Duodenal mucosa (tissue), 2 donors: ENCODE data around the gene PPL.

Experiments
- H3K27ac ChIP-seq: one replicate; pipeline ENCODE4 v1.7.0; 2013; ENCODE audit warnings: low read depth, low read length
- H3K27me3 ChIP-seq, 2 donors: one replicate each; pipeline ENCODE4 v1.7.0; 2013; ENCODE audit warnings: low read length in 2 of 2, control low read depth in 1 of 2; ENCODE audit not compliant: insufficient read depth in 2 of 2, control insufficient read depth in 1 of 2
- H3K36me3 ChIP-seq, 2 donors: one replicate each; pipeline ENCODE4 v1.7.0; 2013; ENCODE audit warnings: low read length in 2 of 2, control low read depth in 1 of 2; ENCODE audit not compliant: insufficient read depth in 2 of 2, control insufficient read depth in 1 of 2
- H3K4me1 ChIP-seq, 2 donors: one replicate each; pipeline ENCODE4 v1.7.0; 2013; ENCODE audit warnings: low read length in 2 of 2, control low read depth in 1 of 2; ENCODE audit not compliant: insufficient read depth in 2 of 2, control insufficient read depth in 1 of 2
- H3K4me3 ChIP-seq, 2 donors: one replicate each; pipeline ENCODE4 v1.7.0; 2013; ENCODE audit warnings: low read length in 2 of 2, low read depth in 1 of 2
- H3K9ac ChIP-seq, 2 donors: one replicate each; pipeline ENCODE4 v1.7.0; 2013; ENCODE audit warnings: low read length in 2 of 2, low read depth in 1 of 2
- H3K9me3 ChIP-seq, 2 donors: one replicate each; pipeline ENCODE4 v1.7.0; 2013; ENCODE audit warnings: low read length in 2 of 2, control low read depth in 1 of 2; ENCODE audit not compliant: control insufficient read depth in 1 of 2

The PPL gene

DNA sequence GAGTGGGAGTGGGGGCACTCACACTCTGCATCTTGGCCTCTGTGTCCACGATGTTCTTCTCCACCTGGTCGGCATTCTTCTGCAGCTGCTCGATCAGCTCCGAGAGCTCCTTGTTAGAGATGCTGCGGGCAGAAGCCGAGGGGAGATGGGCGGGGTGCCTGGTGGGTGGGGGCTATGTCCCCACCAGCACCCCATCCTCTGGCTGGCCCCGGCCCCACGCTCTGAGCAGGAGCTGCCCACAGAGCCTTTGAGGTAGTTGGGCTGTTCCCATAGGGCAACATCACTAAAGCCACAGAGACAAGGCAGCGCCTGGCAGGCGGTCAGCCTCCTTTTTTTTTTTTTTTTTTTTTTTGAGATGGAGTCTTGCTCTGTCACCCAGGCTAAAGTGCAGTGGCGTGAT is 26.1 kb downstream of the PPL start:
- Histone ChIP-seq H3K27me3 (no peaks in the 10 kb centered on the region), H3K4me3 (no peak overlapping the region), H3K9ac (no peak overlapping the region), H3K4me1 (peaks cover 4 to 7% of the 10 kb centered on the region in 2 donors), H3K27ac (no peak overlapping the region), H3K36me3 (no peaks in the 10 kb centered on the region), H3K9me3 (no peaks in the 10 kb centered on the region)

DNA sequence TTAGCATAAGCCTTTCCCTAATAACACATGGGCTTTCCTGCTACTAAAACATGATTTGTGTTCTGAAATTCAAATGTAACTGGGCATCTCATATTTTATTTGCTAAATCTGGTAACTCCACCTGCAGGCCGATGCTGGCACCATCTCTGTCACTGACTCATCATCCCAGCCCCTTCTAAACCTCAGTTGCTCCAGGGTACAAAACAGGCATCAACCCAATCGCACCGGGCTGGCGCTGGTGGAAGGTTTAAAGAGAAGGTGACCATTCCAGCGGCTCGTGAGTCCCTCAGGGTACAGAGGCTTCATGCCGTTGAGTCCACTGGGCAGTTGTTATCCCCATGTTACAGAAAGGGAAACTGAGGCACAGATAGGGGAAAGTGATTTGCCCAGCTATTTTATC is 27.1 kb downstream of the PPL start:
- Histone ChIP-seq H3K9ac (no peak overlapping the region), H3K4me1 (peaks cover 4 to 7% of the 10 kb centered on the region in 2 donors), H3K36me3 (no peaks in the 10 kb centered on the region), H3K9me3 (no peaks in the 10 kb centered on the region), H3K27me3 (no peaks in the 10 kb centered on the region), H3K4me3 (no peak overlapping the region), H3K27ac (no peak overlapping the region)

DNA sequence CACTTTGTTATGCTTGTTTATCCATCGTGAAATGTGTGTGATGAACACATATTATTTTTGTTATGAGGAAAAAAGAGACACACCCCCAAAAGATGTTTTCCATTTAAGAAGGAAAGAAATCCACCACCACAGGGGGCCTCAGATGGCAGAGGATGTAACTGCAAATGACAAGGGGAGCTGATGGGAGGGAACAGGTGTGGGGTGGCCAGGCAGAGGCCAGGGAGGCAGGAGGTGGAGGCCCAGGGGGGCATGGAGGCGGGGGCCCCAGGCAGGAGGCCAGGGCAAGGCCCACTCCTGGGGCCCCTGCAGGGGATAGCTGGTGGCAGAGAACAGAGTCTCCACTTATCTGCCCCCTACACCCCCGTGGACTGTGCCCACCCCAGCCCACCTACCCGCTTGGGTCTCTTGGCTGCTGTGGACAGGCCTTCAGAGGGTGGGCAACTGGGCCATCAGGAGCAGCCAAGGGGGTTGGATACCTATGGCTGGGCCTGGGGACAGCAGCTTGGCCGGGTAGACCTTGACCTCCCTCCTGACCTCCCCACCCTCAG is 28.0 kb downstream of the PPL start:
- Histone ChIP-seq H3K4me3 (no peak overlapping the region), H3K27ac (no peak overlapping the region), H3K27me3 (no peaks in the 10 kb centered on the region), H3K9ac (no peak overlapping the region), H3K36me3 (no peaks in the 10 kb centered on the region), H3K9me3 (no peaks in the 10 kb centered on the region), H3K4me1 (peaks cover 4 to 7% of the 10 kb centered on the region in 2 donors)

DNA sequence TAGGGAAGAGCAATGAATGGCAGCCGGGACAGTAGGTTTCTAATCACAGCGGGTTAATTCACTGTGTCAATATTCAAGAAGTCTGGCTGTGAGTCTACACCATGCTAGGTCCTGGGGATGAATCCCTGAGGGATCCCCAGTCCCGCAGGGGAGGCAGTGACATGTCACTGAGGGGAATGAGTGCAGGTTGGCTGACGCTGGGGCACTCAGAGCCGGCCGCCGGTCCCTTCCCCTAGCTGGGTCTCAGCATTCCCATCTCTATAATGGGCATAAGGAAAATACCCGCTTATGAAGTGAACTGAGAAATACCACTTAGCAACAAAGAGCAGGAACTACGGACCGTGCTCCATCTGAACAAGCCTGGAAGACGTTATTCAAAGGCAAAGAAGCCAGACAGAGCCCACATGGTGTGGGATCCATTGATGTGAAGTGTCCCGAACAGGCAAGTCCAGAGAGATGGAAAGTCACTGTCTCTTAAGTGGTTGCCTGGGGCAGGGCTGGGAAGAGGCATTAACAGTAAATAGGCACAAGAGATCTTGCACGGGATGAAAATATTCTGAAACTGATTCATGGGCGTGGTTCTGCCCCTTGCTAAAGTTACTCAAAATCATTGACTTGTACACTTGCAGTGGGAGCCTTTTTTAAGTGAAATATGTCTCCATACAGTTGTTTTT is 31.9 kb downstream of the PPL start:
- no peak overlapping the region for H3K27ac ChIP-seq
- peaks cover 0 to 4% of the 10 kb centered on the region in 2 donors for H3K4me1 ChIP-seq
- H3K9me3 ChIP-seq = no peaks in the 10 kb centered on the region
- H3K27me3 ChIP-seq = no peaks in the 10 kb centered on the region
- H3K9ac ChIP-seq = no peak overlapping the region
- H3K4me3 ChIP-seq = no peak overlapping the region
- H3K36me3 ChIP-seq = peaks cover 0 to 3% of the 10 kb centered on the region in 2 donors

DNA sequence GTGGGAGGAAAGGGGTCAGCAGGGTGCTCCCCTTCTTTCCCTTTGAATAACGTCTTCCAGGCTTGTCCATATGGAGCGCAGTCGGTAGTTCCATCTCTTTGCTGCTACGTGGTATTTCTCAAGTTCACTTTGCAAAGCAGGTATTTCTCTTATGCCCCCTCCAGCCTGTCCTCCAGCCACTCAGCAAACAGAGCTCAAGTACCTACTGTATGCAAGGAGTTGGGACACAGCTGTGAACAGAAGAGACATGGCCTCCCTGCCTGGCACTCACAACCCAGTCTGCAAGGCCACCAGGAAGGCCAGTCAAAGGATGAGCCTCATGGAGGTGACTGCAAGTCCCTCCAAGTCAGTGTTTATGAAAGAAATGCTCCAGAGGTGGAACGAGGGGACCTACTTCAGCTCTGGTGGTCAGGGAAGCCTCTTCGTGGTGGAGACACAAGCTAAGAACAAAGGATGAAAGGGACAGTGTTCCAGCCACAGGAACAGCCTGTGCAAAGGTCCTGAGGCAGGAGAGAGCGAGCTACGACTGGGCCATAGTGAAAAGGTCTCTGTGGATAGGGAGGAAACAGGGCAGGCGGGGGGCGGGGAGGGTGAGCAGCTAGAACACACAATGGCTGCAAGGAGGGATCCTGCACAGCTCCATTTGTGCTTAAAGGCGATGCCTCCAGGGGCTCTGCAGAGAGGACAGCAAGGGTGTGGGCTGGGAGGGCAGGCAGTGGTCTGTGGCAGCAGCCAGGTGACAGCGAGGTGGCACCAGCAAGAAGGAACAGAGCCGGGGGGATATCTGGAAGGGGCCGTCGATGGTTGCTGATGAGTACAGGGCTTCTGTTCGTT is 32.6 kb downstream of the PPL start:
- no peak overlapping the region for H3K27ac ChIP-seq
- no peaks in the 10 kb centered on the region for H3K9me3 ChIP-seq
- peaks cover 4 to 7% of the 10 kb centered on the region in 2 donors for H3K36me3 ChIP-seq
- no peak overlapping the region for H3K4me3 ChIP-seq
- no peaks in the 10 kb centered on the region for H3K27me3 ChIP-seq
- H3K9ac ChIP-seq = no peak overlapping the region
- H3K4me1 ChIP-seq = peaks cover 0 to 4% of the 10 kb centered on the region in 2 donors

DNA sequence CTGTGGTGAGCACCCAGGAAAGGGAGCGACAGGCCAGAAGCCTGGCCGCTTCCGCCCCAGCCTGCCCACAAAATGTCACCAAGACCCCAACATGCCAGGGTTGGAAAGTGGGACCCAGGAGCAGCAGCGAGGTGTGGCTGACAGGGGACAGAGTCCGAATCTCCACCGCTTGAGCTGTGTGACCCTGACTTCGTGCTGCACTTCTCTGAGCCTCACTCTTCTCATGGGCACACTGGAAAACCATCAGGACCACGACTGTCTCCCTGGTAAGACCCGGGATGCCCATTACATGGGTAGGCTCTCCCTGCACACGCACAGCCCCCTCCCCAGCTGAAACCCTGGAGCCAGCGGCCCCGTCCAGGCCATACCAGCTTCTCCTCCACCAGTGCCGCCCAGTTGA is 34.9 kb downstream of the PPL start:
- Histone ChIP-seq H3K4me3 (no peak overlapping the region), H3K9ac (no peak overlapping the region), H3K4me1 (peaks cover 0 to 4% of the 10 kb centered on the region in 2 donors), H3K36me3 (peaks cover 4 to 16% of the 10 kb centered on the region in 2 donors), H3K27ac (no peak overlapping the region), H3K9me3 (no peaks in the 10 kb centered on the region), H3K27me3 (no peaks in the 10 kb centered on the region)

DNA sequence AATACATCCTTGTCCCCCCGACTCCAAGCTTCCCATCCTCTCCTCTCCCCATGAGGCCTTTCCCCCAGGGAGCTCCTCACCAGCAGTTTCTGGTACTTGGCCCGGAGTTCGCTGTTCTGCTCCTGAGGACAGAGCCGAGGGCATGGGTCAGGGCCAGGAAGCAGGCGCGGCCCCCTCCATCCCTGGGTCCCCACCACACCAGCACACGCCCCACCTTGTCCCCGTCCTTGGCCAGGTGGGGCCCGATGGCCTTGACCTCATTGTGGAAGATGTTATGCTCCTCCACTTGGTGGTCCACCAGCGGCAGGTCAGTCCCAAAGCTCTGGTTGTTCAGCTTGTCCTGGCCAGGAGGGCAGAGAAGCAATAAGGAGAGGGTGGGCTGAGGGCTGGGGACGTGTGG is 36.2 kb downstream of the PPL start:
- H3K27ac ChIP-seq = no peak overlapping the region
- H3K4me1 ChIP-seq = no peaks in the 10 kb centered on the region
- peaks cover 4 to 16% of the 10 kb centered on the region in 2 donors for H3K36me3 ChIP-seq
- no peak overlapping the region for H3K4me3 ChIP-seq
- no peak overlapping the region for H3K9ac ChIP-seq
- no peaks in the 10 kb centered on the region for H3K9me3 ChIP-seq
- no peaks in the 10 kb centered on the region for H3K27me3 ChIP-seq

DNA sequence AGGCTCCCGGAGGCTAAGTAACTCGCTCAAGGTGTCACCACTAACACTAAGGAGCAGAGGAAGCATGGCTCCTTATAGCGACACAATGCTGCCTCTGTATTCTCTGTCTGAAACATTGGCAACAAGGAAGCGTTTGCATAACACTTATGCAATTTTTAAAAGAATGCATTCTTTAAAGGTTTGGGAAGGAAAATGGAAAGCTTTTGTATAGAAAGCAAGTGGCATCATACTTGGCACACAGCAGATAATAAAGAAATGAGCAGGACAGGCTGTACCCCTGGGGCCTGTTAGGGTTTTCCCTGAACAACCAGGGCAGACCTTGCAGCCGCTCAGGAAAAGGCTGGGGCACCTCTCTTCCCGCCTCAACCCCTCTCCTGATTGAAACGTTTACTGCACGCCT is 36.9 kb downstream of the PPL start:
- Histone ChIP-seq H3K36me3 (peaks cover 4 to 16% of the 10 kb centered on the region in 2 donors), H3K27me3 (no peaks in the 10 kb centered on the region), H3K27ac (no peak overlapping the region), H3K4me1 (no peaks in the 10 kb centered on the region), H3K9me3 (no peaks in the 10 kb centered on the region), H3K9ac (no peak overlapping the region), H3K4me3 (no peak overlapping the region)

DNA sequence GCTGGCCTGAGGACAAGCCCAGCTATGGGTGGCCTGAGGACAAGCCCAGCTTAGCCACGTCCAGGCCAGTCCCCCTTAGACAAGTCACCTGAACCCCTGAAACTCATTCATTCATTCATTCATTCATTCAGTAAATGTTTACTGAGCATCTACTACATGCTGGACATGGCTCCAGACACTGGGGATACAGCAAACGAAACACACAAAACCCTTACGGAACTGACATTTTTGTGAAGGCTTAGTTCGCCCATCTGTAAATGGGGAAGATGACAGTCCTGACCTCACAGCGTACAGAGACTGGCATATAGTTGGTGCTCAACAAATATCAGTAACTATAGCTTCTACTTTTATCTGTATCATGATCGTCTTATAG is 37.5 kb downstream of the PPL start:
- Histone ChIP-seq H3K9me3 (no peaks in the 10 kb centered on the region), H3K27me3 (no peaks in the 10 kb centered on the region), H3K27ac (no peak overlapping the region), H3K36me3 (peaks cover 4 to 16% of the 10 kb centered on the region in 2 donors), H3K4me1 (no peaks in the 10 kb centered on the region), H3K4me3 (no peak overlapping the region), H3K9ac (no peak overlapping the region)

DNA sequence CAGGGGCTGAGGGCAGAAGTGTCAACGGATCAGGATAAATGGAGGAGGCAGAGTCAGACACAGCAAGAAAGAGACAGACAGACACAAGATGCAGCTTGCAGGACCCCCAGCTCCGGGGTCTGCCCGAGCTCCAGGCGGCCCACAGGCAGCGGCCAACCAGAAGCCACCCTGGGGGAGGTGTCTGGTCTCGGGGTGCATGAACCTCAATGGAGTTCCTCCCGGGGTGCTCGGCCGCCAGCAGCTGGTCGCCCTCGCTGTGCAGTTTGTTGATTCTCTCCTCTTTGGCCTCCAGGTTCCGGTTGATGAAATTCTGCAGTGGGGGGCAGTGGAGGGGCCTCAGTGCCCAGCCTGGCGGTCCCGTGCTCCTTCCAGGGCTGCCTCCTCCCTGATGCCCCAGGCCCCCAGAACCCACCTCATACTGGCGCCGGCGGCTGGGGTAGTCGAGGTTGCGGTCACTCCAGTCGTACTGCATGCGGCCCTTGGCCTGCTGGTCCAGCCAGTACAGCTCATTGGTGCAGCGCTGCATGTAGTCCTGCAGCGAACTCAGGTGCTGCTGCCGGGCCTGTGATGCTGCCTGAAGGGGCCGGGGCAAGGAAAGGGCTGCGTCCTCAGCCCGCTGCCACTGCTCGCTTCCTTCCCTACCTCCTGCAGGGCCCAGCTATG is 38.0 kb downstream of the PPL start:
- Histone ChIP-seq H3K9me3 (no peaks in the 10 kb centered on the region), H3K4me1 (no peaks in the 10 kb centered on the region), H3K27me3 (no peaks in the 10 kb centered on the region), H3K9ac (no peak overlapping the region), H3K4me3 (no peak overlapping the region), H3K36me3 (peaks cover 4 to 16% of the 10 kb centered on the region in 2 donors), H3K27ac (no peak overlapping the region)
